Peyer's patch (tissue), 4 donors: ENCODE measurements around the gene ZC3HAV1.
"Not testable (repeated sequence)": the region's sequence is repeated elsewhere in the genome, so short reads cannot be mapped to it uniquely, and the experiment has no call there.

Experiments
- CTCF ChIP-seq, 6 experiments: fragments of 450-650 bp in 4 of 6; fragments of 200-600 bp in 2 of 6; sonication (generic) in 1 of 6; IDR thresholded peaks; one replicate each; pipeline ENCODE4 v1.5.1; 2017 to 2019; ENCODE audit warnings: antibody characterized with exemption in 6 of 6, mild to moderate bottlenecking in 3 of 6, moderate library complexity in 1 of 6
- POLR2A ChIP-seq, 2 donors: fragments of 450-650 bp; IDR thresholded peaks; one replicate each; pipeline ENCODE4 v1.5.1; 2017; ENCODE audit warnings: antibody characterized with exemption in 2 of 2, mild to moderate bottlenecking in 2 of 2, moderate library complexity in 2 of 2

DNA sequence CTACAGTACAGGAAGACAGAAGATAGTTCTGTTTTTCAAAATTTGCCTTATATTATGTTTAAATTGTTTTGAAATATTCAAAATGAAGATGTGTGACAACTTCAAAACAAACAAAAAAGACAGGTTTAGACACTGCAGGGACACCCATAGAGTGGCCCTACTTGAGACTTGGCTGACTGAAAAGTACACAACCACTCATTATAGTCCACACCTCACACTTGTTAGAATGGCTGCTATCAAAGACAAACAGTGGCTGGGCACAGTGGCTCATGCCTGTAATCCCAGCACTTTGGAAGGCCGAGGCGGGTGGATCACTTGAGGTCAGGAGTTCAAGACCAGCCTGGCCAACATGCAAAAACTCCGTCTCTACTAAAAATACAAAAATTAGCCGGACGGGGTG, 31.8 kb downstream of the ZC3HAV1 start:
- not testable (repeated sequence) for TF ChIP-seq CTCF, POLR2A (IDR thresholded peaks at IDR 0.05)
